CD4-positive, alpha-beta T cell treated with Interleukin-2 at 100 ng/mL for 4 hours (primary cell): ENCODE data around the gene KIF19.

Experiments
- DNase-seq: peaks from one replicate; pipeline ENCODE4 v3.0.0-alpha.2; 2020; ENCODE audit warnings: low spot score

The KIF19 gene

DNA sequence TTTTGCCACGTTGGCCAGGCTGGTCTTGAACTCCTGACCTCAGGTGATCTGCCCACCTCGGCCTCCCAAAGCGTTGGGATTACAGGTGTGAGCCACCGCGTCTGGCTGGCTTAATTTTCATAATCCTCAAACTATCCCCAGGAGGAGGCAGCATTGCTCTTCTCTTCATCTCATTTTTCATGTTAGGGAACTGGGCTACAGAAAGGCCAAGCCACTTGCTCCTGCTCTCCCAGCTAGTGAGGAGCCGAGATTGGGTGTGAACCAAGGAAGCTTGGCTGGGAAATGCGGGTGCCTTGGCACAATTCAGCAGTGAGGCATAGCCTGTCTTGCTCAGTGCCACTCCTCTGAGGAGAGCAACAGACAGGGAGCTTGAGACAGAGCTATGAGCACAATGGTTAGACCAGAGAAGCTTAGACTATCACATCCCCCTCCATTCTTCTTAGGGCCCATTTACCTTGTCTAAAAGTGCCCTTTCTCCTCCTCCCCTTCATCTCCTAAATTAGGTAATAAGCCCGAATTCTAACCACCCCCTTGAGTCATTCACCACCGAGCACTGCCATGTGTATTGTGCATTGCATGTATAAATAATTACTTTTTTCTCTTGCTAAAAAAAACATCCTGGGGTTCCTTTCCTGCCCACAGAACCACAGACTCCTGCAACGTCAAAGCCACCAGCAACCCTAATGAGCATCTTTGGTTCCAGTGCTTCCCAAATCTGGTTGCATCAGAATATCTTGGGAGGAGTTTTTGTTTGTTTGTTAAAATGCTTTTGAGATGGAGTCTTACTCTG lies 20.0 kb upstream of the KIF19 start:
- DNase-seq: no peak

DNA sequence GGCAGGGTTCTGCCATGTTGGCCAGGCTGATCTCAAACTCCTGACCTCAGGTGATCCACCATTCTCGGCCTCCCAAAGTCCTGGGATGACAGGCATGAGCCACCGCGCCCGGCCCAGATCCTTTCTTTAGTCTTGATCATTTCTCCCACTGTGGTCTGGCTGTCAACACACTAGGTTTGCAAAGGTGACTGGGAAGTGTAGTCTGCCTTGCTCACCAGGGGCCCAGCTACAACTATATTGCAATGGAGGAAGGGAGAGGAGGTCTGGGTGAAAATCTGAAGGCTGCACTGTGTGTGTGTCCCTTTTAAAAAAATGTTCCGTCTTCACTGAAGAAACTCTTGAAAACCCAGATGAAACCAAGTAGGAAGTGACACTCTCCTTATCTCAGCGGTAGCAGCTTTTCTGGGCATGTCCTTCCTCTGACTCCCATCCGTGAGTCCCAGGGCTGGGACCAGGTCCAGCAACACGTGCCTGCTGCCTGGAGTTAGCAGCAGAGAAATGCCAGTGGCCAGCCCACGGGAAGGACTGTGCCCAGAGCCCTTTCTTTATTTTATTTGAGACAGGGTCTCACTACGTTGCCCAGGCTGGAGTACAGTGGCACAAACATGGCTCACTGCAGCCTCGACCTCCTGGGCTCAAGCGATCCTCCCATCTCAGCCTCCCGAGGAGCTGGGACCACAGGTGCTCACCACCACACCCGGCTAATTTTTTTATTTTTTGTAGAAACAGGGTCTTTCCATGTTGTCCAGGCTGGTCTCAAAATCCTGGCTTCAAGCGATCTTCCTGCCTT lies 17.8 kb upstream of the KIF19 start:
- DNase-seq: no peak

DNA sequence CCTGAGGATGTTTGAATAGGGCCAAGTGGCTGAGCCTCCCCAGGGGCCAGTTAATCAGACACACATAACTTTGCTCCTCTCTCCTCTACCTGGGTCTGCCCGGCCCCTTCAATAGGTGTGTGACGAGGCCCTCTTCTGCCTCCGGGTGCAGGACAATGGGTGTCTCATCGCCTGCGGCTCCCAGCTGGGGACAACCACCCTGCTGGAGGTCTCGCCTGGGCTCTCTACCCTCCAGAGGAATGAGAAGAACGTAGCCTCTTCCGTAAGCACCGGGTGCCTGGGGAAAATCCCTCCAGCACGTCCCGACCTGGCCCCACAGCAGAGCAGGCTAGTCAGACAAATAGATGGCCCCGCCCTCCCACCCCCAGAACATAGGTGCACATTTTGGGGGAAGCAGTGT lies 16.1 kb upstream of the KIF19 start:
- no peak for DNase-seq

DNA sequence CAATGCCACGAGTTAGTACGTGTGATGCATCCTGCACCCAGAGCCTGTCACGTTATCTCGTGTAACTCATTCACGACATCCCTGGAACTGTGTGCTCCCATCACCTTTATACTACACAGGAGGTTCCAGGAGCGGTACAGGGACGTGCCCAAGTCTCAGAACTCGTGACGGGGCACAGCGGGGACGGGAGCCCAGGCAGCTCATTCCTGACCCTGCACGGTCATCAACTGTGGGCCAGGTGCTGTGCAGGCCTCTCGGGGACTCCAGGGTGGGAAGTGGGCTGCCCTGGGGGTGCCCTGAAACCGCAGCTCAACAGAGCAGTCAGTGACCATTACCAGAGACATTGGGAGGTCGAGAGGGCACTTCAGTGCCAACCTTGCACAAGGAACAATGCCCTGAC lies 11.1 kb upstream of the KIF19 start:
- DNase-seq: no peak

DNA sequence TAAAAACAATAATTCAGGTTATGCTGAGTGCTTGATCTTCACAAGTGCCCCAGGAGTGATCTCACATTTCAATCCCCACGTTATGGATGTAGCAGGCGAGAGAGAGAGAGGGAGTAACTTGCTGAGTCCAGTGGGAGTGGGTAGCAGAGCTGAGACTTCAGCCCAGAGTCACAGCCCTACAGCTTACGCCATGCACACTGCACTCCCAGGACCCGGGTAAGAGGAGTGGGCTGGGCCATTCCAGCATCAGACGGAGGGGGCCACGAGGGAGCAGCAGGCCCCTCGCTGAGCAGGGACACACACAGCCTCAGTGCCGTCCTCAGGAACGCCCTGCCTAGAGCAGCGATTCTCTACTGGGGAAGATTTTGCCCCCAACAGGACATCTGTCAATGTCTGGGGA lies 9.8 kb upstream of the KIF19 start:
- no peak for DNase-seq

DNA sequence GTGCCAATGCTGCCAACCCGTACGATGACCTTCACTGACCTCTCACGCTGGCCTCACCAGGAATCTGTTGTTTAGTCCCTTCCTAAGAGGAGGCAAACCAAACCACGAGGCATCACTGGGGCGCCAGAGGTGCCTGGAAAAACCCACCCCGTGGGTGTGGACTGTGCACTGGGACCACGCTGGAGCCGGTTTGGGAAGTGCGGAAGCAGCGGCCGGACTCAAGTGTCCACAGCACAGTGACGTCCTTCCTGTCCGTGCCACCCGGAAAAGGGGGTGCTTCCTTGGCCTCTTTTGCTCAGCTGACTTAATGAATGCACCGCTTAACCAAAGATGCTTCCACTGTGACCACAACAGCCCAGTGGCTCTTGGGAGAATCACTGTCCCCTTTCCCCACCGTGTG lies 9.0 kb upstream of the KIF19 start:
- no peak for DNase-seq

DNA sequence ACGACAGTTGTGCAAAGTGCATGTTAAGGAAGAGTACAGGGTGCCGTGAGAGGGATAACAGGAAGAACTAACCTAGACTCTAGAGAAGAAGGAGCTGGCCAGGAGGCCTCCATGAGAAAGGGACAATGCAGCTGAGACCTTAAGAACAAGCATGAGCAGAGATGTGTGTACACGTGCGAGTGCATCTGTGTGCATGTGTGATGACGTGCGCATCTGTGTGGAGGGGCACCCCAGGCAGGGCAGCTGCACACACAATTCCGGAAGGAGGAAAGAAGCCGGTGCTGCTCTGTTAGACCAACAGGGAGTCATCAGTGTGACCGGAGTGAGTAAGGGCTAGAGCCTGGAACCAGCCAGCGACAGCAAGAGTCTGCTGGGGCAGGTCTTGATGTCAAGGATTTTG lies 7.6 kb upstream of the KIF19 start:
- no peak for DNase-seq

DNA sequence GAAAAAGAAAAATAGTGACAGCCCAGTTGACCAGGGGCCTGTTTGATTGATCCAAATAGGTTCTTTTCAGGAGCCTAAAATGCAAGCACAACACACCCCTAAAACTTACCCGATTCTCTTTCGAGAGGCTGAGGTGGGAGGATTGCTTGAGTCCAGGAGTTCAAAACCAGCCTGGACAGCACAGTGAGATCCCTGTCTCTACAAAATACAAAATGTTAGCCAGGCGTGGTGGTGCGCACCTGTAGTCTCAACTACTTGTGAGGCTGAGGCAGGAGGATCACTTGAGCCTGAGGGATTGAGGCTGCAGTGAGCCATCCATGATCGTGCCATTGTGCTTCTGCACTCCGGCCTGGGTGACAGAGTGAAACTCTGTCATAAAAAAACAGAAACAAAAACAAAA lies 1.5 kb upstream of the KIF19 start:
- DNase-seq: no peak

DNA sequence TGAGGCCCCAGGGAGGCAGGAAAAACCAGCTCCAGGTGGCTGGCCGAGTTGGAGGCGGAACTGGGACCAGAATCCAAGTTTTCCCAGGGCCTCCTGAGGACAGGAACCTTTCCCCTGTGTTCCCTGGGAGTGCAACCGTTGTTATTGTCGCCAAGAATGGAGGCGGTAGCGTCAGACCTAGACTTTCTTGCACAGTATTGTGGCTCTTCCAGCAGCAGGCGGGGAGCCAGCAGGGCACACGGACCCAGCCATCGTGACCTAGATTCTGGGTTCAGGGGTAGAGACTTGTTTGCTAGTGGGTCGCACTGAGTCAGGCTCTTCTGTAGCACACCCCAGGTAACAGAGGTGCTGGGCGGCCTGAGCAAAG lies 667 bp upstream of the KIF19 start:
- DNase-seq: no peak

DNA sequence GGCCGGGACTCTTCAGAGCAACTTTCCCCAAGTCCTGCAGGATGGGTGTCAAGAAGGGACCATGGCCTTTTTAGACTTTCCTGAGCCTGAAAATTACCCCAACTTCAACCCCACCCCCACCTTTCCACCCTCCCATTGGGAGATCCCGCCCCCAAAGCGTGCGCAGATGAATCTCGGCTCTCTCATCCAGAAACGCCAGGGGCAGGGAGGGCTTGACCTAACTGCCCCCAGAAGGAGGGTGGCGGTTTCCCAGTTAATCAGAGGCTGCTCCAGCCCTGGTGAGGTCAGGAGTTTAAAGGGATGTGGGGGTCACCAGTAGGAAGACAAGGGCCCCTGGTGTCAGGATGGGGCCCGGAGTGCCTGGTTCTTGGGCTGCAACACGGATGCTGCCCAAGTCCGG lies 480 bp downstream of the KIF19 start:
- DNase-seq: no peak

DNA sequence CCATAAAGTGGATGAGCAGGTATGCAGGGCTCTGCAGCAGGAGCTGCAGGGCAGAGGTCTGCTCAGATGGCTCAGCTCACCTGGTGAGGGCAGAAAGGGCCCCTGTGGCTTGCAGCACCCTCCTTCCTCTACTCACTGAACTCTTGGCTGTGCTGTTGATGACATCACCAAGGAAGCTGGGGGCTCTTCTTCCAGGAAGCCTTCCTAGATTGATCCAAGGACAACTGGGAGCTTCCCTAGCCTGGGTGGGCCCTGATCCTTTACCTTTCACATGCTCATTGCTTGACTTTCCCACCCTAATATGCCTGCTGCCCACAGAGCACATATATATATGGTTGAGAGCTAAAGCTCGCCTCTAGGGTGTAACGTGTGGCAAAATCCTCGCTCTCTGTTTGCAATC lies 2.5 kb downstream of the KIF19 start:
- no peak for DNase-seq

DNA sequence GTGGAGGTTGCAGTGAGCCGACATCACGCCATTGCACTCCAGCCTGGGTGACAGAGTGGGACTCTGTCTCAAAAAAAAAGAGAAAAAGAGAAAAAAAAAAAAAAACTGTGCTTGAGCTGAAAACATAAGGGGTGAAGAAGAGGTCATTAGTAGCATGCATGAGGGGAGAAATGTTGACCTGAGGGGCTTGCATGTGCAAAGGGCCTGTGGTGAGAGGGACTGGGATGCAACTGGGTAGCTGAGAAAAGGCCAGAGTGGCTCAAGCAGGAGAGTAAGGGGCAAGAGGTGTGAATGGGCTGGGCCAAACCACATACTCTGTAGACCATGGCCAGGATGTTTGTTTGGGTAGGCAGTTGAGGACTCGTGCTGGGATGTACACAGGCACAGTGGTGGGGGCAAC lies 3.4 kb downstream of the KIF19 start:
- DNase-seq: no peak

DNA sequence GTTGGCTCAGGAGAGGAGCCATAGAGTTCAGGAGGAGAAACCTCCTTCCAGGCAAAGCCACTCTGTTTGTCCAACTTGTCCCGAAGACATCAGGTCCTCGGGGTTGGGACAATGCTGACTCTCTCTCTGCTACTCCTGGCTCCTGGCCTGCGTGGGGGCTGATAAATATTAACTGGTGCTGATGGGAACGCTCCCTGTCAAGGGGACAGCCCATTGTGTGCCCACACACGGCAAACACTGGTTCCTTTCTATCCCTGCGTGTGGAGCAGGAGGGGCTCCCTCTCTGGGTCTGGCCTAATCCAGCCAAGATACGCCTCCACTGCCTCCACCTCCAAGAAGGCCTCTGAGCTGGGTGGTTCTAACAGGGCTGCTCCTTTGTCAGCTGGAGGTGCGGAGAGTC lies 4.4 kb downstream of the KIF19 start:
- DNase-seq: no peak

DNA sequence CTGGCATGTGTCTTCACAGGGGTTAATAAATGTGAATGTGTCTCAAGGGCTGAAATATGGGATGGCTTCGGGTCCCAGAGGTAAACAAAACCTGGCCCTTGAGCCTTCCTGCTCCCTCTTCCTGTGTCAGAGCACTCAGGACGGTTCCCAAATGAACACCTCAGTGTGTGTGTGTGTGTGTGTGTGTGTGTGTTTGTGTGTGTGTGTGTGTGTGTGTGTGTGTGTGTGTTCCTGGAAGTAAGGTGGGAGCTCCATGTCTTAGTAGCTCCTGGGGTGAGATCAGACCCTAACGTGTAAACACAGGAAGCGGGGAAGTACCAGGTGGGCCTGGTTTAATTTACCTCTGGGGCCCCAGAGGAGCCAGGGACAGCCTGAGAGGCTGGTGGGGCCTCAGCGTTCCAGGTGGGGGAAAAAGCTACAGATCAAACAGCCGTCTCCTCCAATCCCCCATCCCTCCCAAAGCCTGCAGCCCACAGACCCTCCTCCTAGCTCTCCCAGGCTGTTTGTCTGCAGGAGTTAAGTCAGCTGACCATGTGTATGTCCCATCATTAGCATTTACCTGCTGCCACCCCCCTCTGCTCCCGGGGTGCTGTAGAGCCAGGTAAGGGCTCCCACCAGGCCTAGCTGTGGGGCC lies 6.1 kb downstream of the KIF19 start:
- DNase-seq: no peak

DNA sequence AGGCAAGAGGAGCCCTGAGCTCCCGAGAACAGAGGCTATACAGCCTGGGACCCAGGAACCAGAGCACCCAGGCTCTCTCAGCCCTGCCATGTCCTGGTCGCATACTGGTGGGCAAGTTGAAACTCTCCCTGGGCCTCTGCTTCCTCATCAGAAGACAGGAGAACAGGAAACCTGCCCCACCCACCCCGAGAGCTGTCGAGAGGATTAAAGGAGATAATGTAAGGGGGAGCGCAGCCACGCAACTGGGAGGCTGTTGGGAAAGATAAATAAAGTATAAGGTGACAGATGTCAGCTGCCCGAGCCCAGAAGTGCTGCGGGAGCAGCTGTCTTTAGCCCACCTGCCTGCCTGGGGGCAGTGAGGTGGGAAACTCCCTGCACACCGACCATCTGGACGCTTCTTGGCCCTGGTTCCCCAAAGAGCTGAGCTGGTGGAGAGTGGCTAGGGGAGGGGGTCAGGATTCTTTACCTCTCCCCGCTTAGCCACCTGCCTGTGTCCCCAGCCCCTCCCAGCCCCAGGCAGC lies 6.8 kb downstream of the KIF19 start:
- no peak for DNase-seq

DNA sequence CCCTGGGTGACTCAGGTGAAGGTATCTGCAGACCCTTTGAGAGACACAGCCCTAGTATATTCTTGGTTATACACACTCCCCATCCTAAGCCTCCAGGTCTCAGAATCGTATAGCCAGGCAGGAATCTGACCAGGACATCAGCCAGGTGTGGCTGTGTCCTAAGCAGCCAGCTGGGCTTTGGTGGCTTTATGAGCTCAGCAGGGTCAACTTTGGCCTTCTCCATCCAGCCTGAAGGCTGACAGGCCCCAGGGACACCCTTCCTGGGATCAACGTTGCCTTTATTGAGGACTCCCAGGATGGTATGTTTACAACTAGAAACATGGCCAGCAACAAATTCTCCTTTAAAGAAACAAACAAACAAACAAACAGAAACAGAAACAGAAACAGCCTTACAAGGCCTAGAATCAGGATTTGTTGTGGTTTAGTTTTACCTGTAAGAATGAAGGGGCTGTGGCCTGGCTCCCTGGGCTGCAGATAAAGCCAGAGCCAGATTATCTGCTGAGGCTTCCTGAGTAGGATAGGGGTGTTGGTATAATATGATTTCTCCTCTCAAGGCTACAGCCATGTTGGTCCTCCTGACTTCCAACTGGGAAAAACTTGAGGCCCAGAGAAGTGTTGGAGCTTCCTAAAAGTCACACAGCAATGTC lies 8.5 kb downstream of the KIF19 start:
- no peak for DNase-seq

DNA sequence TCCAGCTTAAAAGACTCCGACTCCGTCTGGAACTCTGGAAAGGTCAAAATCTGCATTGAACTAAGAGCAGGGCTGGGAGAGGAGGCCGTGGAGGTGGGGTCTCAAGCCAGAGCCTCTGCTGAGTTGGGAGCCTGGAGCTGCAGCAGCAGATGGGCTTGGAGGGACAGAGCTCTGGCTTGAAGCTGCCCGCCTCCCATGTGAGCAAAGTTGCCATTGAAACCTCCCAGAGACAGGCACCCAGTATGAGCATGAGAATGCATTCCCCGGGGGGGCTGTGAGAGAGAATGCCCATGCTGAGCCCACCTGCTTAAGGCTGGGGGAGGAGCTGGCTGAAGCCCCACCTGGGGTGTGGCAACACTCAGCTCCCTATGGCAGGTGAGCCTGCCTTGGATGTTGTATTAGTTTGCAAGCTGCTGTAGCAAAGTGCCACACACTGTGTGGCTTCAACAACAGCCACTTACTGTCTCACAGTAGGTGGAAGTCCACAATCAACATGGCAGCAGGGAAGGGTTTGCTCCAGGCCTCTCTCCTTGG lies 9.6 kb downstream of the KIF19 start:
- no peak for DNase-seq

DNA sequence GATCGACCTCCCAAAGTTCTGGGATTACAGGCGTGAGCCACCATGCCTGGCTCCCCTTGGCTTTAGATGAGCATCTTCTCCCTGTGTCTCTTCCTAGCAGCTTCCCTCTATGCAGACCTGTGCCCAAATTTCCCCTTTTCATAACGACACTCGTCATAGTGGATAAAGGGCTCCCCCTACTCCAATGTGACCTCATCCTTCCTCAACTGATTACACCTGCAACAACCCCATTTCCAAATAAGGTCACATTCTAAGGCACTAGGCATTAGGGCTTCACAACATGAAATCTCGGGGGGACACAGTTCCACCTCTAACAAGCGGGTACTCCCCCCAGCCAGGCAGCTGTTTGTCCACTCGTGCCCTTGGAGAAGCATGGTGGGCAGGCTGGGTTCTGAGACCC lies 10.3 kb downstream of the KIF19 start:
- DNase-seq: no peak

DNA sequence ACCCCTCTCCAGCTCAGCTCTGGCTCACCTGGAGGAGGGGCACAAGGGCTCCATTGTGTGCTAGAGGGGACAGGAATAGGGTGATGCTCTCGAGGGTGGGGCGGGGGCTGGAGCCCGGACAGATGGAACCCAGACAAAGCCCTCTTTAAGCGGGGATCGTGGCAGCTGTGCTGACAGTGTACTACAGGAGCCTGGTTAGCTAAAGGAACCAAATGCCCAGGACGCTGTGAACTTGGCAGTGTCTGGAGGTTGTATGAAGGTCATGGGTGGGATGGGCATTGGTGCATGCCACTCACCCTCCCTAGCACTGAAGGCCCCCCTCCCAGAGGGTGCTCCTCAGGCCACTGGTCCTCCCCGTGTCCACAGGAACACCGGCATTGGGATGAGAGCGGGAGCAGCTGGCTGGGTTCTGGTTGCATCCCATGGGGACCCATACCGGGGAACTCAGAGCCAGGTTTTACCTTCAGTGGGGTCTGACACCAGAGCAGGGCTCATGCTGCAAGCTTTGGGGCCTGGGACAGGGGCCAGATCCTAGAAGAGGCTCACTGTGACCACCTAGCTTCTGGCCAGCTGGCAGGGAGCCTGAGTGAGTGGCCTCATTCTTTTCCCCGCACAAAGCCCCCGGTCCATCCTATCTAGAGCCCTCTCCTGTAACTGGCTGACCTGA lies 11.9 kb downstream of the KIF19 start:
- no peak for DNase-seq

DNA sequence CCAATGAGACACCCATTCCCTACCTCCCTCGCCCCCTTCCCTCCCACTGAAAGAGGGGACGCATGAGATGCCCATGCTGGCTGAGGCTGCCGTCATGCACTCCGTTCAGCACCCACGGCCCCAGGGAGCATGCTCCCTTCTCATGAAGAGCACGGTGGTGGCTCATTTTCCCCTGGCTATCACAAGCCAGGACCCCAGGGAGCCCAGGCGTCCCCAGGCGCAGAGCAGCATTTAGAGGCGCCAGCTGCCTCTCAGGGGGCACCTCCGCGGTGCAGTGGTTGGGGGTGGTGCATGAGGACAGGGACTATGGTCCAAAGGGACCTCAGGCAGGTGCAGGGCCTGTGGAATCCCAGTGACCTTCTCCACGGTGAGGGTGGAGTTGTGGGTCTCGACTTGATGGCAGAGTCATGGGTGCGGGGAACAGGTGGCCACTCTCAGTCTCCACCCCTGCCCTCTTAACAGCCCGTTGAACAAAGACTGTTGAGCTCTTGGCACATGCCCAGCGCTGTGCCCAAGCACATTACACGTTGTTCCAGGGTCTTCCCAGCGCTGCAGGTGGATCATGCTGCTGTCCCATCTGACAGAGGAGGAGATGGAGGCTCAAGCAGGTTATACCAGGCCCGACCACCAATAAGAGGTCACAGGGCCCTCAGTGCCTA lies 13.6 kb downstream of the KIF19 start:
- DNase-seq: no peak

DNA sequence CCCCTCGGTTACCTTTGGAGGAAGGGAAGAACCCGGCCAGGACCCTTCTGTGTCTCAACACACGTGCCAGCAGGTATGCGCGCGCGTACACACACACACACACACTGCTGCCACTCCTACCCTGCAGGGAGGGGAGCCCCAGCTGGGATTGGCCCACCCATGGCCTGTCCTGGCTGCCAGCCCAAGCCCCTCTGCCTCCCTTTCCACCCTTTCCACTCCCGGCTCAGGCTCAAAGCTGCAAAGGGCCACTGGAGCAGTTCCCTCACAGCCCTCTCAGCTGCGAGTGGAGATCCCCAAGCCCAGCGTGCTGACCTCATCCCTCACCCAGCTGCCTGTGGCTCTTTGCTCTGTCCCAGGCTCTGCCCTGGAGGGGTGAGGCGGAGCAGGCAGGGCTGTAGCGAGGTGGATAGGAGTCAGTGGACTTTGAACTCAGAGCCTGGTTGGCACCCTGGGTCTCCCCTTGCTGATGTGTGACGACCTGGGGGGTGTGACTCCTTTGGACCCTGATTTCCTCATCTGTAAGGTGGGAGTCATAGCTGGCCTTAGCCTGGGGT lies 14.5 kb downstream of the KIF19 start:
- DNase-seq: no peak
